ENCODE measurements around the gene HRAS. TPM values are rescaled to one million over a fixed set of nuclear protein-coding genes. Genes with fewer than 3 reads are reported as not detected.

The HRAS gene
- total RNA-seq, 1 donor from 2014 or later: 63.2 TPM

DNA sequence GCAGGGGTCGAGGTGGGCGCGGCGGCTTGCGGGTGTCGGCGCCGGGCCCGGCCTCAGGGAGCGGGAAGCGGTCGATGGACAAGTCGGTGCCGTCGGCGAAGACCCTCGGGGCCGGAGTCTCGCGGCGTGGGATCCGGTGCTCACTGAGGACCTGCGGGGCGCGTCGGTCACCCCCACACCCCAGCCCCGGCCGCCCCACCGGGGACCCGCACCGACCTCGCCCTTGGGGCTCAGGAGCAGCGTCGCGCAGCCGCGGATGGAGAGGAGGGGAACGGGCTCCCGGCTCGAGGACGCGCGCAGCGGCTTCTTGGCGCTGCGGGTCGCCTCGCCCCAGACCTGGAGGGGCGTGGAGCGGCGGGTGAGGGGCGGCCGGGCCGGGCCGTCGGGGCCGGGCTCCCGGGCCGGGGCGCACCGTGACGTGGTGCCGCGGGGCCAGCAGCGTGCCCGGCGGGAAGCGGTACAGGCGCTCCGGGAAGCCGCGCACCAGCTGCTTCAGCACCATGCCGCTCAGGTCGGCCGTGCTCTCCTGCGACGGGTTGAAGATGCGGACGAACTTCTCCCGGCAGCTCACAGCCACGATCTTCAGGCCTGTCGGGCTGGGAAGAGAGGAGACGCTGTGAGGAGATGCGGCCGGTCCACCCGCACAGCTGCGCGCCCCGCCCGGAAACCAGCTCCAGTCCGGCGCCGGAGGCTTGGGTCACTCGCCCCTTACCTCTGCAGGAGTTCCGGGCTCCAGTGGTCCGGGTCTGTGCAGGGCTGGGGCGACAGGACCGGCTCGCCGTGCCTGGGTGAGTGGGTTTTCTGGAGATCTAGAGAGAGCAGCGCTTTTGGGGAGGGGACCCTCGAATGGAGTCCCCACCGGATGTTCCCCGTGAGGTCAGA, 20.6 kb upstream of the HRAS start:
- DNase-seq (ENCODE audit: low read depth): no peak
- TF ChIP-seq, protein P1, sequence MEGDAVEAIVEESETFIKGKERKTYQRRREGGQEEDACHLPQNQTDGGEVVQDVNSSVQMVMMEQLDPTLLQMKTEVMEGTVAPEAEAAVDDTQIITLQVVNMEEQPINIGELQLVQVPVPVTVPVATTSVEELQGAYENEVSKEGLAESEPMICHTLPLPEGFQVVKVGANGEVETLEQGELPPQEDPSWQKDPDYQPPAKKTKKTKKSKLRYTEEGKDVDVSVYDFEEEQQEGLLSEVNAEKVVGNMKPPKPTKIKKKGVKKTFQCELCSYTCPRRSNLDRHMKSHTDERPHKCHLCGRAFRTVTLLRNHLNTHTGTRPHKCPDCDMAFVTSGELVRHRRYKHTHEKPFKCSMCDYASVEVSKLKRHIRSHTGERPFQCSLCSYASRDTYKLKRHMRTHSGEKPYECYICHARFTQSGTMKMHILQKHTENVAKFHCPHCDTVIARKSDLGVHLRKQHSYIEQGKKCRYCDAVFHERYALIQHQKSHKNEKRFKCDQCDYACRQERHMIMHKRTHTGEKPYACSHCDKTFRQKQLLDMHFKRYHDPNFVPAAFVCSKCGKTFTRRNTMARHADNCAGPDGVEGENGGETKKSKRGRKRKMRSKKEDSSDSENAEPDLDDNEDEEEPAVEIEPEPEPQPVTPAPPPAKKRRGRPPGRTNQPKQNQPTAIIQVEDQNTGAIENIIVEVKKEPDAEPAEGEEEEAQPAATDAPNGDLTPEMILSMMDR (conservative IDR thresholded peaks at IDR 0.05; ENCODE audit: low read depth, low read length): no peak
- peak overlapping the region; percentile 68 for H3K4me3 ChIP-seq (ENCODE audit: low read depth, low read length)

DNA sequence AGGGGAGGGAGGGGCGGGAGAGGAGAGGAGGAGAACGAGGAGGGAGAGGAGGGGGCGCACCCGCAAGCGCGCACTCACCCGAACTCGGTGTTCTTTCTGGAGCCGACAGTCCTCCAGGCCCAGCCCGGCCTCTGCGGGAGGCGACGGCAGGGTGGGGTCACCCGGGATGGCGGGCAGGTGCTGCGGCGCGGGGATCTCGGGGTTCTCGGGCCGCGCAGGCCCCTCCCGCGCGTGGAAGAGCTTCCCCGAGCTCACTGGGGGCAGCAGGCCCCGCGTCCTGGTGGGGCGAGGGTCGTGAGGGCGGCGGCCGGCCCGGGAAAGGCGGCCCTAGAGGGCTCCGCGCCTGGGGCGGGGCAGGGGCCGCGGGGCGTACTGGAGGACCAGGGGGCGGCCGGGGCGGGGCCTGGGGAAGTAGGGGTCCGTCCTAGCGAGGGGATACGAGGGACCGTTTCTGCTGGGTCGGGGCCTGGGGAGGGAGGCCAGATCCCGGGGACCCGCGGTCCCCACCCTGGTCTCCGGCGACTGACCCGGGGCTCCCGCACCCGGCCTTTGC, 19.9 kb upstream of the HRAS start:
- H3K4me3 ChIP-seq (ENCODE audit: low read depth, low read length): peak overlapping the region; percentile 68

DNA sequence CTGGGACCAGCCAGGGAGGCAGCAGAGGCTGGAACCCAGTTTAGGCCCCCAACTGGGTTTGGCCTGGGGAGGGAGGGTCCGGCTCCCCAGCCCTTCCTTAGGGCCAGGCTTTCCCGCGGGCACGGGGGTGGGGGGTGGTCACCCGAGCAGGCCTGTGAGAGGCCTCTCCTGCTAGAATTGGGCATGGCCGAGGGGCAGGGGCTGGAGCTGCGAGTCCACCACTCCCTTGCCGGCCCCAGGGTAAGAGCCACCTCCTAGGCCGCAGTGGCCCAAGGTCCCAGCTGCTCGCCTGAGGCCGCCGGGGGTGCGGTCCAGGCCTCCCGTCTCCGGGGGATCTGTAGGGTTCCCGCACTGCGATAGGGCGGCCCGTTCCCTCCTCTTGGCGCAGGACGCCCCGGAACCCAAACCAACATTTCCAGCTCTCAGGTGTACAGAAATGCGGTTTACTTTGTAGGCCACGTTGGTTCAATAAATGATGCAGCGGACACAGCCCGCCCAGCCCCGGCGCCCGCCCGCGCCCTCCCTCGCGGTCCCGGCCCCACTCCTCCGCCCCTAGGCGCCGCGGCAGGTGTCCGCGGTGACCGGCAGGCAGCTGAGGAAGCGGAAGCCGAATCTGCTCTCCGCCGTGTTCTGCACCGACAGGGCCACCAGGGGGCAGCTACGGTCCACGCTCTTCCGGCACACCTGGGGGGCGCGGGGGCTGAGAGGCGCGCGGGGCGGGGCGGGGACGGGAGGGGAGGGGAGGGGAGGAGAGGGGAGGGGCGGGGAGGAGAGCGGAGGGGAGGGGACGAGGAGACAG, 19.3 kb upstream of the HRAS start:
- TF ChIP-seq, protein P1 (conservative IDR thresholded peaks at IDR 0.05; ENCODE audit: low read depth, low read length): peak; percentile 54
- DNase-seq (ENCODE audit: low read depth): no peak
- H3K4me3 ChIP-seq (ENCODE audit: low read depth, low read length): peak overlapping the region; percentile 68

More for the DNA sequence above, 19.9 kb upstream of the HRAS start:
- TF ChIP-seq, protein P1 (conservative IDR thresholded peaks at IDR 0.05; ENCODE audit: low read depth, low read length): no peak
- no peak for DNase-seq (ENCODE audit: low read depth)

DNA sequence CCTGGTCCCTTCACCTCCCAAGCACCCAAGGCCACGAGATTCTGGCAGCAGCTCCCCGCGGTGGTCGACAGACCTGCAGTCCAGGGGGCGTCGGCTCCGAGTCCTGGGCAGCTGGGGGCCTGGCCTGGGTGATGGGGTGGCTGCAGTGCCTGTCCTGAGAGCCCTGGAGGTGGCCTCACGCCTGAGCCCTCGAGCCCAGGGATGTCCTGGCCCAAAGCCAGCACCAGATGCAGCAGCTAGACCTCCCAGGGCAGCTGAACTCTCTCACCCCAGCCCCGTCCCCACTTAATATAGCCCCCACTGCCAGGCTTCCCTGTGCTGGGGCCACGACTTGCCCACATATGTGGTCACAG, 18.6 kb upstream of the HRAS start:
- DNase-seq (ENCODE audit: low read depth): no peak
- H3K4me3 ChIP-seq (ENCODE audit: low read depth, low read length): no peak overlapping the region
- TF ChIP-seq, protein P1 (conservative IDR thresholded peaks at IDR 0.05; ENCODE audit: low read depth, low read length): no peak

DNA sequence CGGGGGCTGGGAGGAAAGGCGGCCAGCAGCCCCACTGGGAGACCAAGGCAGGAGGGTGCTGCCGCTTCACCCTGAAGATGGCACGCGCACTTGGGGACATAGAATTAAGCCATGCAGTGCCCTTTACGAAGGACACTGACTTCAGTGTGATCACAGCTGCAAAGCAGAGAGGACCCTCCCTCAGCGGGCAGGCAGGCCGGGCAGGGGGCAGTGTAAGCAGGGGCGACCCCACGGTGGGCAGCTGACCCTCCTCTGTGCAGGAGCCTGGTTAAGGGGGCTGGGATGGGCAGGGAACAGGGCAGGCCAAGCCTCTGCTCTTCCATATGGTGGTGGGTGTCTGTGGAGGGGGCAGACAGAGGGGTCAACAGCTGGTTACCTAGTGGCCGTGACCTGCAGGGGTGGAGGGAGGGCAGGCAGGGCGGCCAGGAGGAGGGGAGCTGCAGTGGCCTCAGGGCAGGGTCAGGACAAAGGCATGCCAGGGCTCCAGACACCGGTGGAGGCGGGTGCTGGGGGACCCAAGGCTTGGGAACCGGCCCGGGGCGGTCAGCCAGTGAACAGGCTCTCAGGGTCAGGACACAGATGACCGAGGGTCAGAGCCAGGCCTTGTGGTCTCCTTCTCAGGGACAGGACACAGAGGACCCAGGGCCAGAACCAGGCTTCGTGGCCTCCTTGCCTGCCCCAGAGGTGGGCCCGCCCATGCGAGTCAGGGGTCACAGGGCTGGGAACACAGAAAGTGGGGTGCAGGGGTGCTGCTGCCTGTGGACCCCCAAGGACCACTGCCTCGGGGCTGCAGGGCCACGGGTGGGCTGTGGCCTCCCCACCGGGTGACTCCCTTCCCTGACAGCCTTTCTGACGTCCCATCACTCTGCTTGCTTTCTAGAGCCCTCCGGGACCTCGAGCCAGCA, 18.0 kb upstream of the HRAS start:
- no peak for DNase-seq (ENCODE audit: low read depth)
- H3K4me3 ChIP-seq (ENCODE audit: low read depth, low read length): no peak overlapping the region
- TF ChIP-seq, protein P1 (conservative IDR thresholded peaks at IDR 0.05; ENCODE audit: low read depth, low read length): no peak

DNA sequence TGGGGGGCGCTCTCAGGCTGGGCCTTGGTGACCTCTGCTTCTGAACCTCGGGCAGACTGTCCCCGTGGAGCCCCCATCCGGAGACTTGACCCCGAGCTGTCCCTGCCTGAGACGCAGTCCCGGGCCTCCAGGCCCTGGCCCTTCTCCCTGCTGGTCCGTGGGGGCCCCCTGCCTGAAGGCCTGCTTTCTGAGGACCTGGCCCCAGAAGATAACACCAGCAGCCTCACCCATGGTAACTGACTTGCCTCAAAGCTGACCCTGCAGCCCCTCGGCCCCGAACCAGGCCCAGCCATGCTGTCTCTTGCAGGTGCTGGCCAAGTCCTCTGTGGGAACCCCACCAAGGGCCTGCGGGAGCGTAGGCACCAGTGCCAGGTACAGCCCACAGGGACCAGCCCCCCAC, 16.2 kb upstream of the HRAS start:
- TF ChIP-seq, protein P1 (conservative IDR thresholded peaks at IDR 0.05; ENCODE audit: low read depth, low read length): no peak
- no peak overlapping the region for H3K4me3 ChIP-seq (ENCODE audit: low read depth, low read length)
- DNase-seq (ENCODE audit: low read depth): no peak

Measured in epithelial cell of proximal tubule (primary cell).